Measurements from ENCODE around the gene ITGB5. TPM values are rescaled to one million over a fixed set of nuclear protein-coding genes. Genes with fewer than 3 reads are reported as not detected.

ITGB5 gene
- 100 to 1,000 TPM in 1 of 3 donors, 10 to 100 TPM in 2; 92.3 to 104 (median 99.1) TPM for polyA plus RNA-seq (ENCODE audit: insufficient read length in 3 of 3)
- long read RNA-seq, donor 1, full-length matches to known transcripts = 4 of 4 reads
- long read RNA-seq, donor 1, partial matches to known transcripts = 0 of 4 reads
- long read RNA-seq, donor 1, other reads (novel, unspliced or antisense) = 0 of 4 reads
- long read RNA-seq, donor 2, full-length matches to known transcripts = 9 of 14 reads
- long read RNA-seq, donor 2, partial matches to known transcripts = 5 of 14 reads
- long read RNA-seq, donor 2, other reads (novel, unspliced or antisense) = 0 of 14 reads
- long read RNA-seq, donor 3, full-length matches to known transcripts = 8 of 15 reads
- long read RNA-seq, donor 3, partial matches to known transcripts = 0 of 15 reads
- long read RNA-seq, donor 3, other reads (novel, unspliced or antisense) = 7 of 15 reads
- long read RNA-seq, donor 4, full-length matches to known transcripts = 6 of 6 reads
- long read RNA-seq, donor 4, partial matches to known transcripts = 0 of 6 reads
- long read RNA-seq, donor 4, other reads (novel, unspliced or antisense) = 0 of 6 reads
- long read RNA-seq, donor 5, full-length matches to known transcripts = 3 of 3 reads
- long read RNA-seq, donor 5, partial matches to known transcripts = 0 of 3 reads
- long read RNA-seq, donor 5, other reads (novel, unspliced or antisense) = 0 of 3 reads
- long read RNA-seq, donor 6, full-length matches to known transcripts = 8 of 13 reads
- long read RNA-seq, donor 6, partial matches to known transcripts = 5 of 13 reads
- long read RNA-seq, donor 6, other reads (novel, unspliced or antisense) = 0 of 13 reads
- long read RNA-seq, donor 7, full-length matches to known transcripts = 11 of 17 reads
- long read RNA-seq, donor 7, partial matches to known transcripts = 6 of 17 reads
- long read RNA-seq, donor 7, other reads (novel, unspliced or antisense) = 0 of 17 reads
- long read RNA-seq, donor 8, full-length matches to known transcripts = 5 of 24 reads
- long read RNA-seq, donor 8, partial matches to known transcripts = 19 of 24 reads
- long read RNA-seq, donor 8, other reads (novel, unspliced or antisense) = 0 of 24 reads
- long read RNA-seq, donor 9, full-length matches to known transcripts = 11 of 17 reads
- long read RNA-seq, donor 9, partial matches to known transcripts = 6 of 17 reads
- long read RNA-seq, donor 9, other reads (novel, unspliced or antisense) = 0 of 17 reads
- long read RNA-seq, donor 10, full-length matches to known transcripts = 8 of 8 reads
- long read RNA-seq, donor 10, partial matches to known transcripts = 0 of 8 reads
- long read RNA-seq, donor 10, other reads (novel, unspliced or antisense) = 0 of 8 reads
- long read RNA-seq, donor 11, full-length matches to known transcripts = 8 of 16 reads
- long read RNA-seq, donor 11, partial matches to known transcripts = 8 of 16 reads
- long read RNA-seq, donor 11, other reads (novel, unspliced or antisense) = 0 of 16 reads
- long read RNA-seq, donor 12, full-length matches to known transcripts = 12 of 12 reads
- long read RNA-seq, donor 12, partial matches to known transcripts = 0 of 12 reads
- long read RNA-seq, donor 12, other reads (novel, unspliced or antisense) = 0 of 12 reads
- long read RNA-seq, donor 13, full-length matches to known transcripts = 4 of 4 reads
- long read RNA-seq, donor 13, partial matches to known transcripts = 0 of 4 reads
- long read RNA-seq, donor 13, other reads (novel, unspliced or antisense) = 0 of 4 reads
- long read RNA-seq, donor 14 = 0 reads
- long read RNA-seq, donor 15, full-length matches to known transcripts = 13 of 13 reads
- long read RNA-seq, donor 15, partial matches to known transcripts = 0 of 13 reads
- long read RNA-seq, donor 15, other reads (novel, unspliced or antisense) = 0 of 13 reads
- long read RNA-seq, donor 16, full-length matches to known transcripts = 9 of 15 reads
- long read RNA-seq, donor 16, partial matches to known transcripts = 0 of 15 reads
- long read RNA-seq, donor 16, other reads (novel, unspliced or antisense) = 6 of 15 reads

DNA sequence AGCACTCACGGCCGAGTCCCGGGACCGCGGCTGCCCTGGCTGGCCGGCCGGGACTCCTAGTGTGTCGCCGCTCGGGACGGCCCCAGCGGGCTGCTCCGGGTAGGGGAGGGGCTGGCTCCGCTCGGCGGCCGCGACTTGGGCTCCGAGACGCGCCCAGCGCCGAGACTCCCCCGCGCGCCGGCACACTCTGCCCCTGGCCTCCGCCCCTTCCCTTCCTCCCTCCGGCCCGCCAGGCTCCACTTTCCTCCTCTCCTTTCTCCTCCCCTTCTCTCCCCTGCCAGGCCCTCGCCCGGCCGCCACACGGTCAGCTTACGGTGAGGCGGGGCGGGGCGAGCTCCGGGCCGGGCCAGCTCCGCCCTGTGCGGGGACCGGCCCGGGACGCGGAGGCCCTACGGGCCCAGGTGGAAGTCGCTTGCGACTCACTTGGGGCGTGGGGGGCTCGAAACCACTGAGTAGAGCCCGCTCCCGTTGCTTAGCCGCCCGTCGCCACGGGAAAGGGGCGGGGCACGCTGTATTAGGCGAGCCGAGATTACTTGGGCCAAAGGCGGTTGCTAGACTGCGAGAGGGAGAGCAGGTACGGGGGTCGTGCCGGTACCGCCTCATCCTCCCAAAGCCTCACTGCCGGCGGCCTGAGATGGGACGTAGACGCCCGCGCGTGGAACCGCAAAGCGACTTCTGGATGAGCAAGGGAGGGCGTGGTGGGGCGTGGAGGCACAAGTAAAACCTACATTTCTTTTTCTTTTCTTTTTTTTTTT, at the start of gene ITGB5:
ITGB5 (minus strand) TSS at position 189 of the 755 bp plus-strand sequence. CDS start 365 bp downstream, outside the sequence.
- DNase-seq = peak; percentile 83

GRCh38 chr3:124935794-124936542, 48.8 kb upstream of the ITGB5 start:
- no peak for DNase-seq

- no peak for DNase-seq
Observed at GRCh38 chr3:124935264-124935663, 48.1 kb upstream of the ITGB5 start.

GRCh38 chr3:124934577-124934976, 47.4 kb upstream of the ITGB5 start, which contains the start of gene MUC13:
MUC13 (minus strand) TSS chr3:124934751; CDS start chr3:124934712, 39 bp downstream.
- no peak for DNase-seq

- DNase-seq = peak; percentile 52
Observed at GRCh38 chr3:124928333-124929202, 41.4 kb upstream of the ITGB5 start.

- DNase-seq = no peak
Observed at GRCh38 chr3:124927574-124928045, 40.4 kb upstream of the ITGB5 start.

DNA sequence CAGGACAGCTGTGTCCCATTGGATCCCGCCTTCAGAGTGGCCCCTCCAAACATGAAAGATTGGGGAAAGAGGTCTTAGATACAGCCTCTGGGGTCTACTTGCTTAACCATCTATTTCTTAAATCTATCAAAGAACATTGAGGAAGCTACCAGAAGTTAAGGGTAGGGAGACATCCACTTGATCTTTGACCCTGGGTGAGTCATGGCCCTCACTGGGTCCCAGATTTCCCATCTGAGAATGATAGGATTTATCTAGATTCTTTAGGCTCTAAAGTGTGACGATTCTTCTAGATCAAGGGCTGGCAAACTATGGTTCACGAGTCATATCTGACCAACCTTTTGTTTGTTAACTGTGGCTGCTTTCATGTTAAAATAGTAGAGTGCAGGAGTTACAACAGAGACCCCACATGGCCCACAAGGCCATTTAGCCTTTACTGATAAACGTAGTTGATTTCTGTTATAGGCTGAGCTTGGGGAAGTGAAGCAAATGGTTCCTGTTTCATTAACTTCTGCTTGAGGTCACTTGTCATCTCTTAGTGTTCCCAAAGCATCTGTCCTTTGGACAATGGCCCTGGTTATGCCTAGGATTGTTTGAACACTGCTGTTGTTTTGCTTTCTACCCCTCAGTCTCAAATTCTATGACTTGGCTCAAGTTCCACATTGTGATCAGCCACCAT, 39.4 kb upstream of the ITGB5 start:
- no peak for DNase-seq

- DNase-seq = no peak
Observed at GRCh38 chr3:124924741-124925140, 37.6 kb upstream of the ITGB5 start.

DNA sequence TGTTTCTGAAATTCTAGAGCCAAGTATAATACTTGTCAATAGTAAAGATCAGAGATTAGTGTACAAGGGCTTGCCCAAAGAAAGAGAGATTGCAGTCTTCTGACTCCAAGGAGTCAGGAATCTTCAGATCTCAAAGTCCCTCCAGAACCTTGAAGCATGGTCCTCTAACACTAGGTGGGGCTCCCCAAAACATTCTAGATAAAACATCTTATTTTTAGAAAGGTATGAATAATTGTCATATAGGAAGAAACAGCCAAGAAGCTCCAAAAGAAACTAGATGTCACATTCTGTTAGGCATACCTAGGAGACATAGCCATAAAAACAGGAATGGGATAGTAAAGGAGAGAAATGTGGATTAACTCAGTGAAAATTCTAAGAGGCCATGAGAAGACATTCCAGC, 36.7 kb upstream of the ITGB5 start:
- DNase-seq = no peak

DNA sequence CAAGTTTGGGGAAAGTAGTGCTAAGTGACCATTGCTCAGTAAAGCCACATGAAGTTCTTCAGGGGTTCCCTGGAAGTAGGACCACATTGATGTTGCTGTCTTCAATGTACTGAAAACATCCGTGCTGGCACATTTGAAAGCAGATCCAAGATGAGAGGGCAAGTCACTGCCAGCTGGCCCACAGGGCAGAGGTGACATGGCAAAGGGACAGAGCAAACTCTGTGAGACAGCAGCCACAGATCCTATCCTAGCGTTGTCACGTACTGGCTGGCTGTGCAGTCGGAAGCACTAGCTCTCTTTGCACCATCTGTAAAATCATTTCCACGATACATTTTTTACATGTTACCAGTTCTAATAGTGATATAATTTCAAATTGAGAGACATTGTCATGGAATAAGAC, 33.6 kb upstream of the ITGB5 start:
- no peak for DNase-seq

DNA sequence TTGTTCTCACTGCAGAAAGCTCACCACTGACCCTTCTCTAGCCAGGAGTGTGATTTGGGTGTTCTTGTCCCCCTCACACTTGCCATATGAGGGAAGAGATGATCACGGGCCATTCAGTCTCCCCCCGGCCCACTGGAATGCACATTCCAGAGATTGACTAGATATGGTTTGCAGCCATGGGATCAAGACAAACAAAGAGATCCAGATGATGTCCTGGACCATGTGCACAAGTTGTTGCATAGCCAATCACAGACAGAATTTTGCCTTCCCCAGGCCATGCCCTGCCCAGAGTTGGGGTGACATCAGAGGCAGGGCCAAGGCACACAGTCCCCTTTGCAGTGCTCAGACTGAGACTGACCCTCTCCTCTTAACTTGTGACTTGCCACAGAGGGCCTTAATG, 32.6 kb upstream of the ITGB5 start:
- no peak for DNase-seq

- no peak for DNase-seq
Observed at GRCh38 chr3:124918524-124918923, 31.4 kb upstream of the ITGB5 start.

GRCh38 chr3:124916837-124917409, 29.8 kb upstream of the ITGB5 start:
- no peak for DNase-seq

- no peak for DNase-seq
Observed at GRCh38 chr3:124915254-124915653, 28.1 kb upstream of the ITGB5 start.

DNA sequence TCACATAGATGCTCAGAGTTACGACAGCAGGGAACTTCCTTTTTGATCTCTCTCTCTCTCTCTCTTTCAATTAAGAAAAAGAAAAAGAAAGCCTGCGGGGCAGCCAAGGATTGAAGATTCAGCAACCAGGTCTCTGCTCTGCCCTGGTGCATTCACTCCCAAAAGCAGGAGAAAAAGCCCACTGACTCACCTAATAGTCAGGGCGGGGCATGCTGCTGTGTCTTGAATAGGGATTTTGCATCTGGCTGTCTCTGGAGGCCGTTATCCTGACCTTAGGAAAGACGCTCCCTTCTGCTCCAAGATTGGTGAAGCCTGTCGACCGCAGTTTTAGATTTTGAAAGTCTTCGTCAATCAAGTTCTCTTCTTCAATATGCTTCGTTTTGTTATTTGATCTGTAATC, 20.8 kb upstream of the ITGB5 start:
- no peak for DNase-seq

- DNase-seq = no peak
Observed at GRCh38 chr3:124904835-124905492, 17.8 kb upstream of the ITGB5 start.
